SK-N-SH (cell line): ENCODE results near the gene PRXL2B. TPM values are rescaled to one million over a fixed set of nuclear protein-coding genes. Genes with fewer than 3 reads are reported as not detected.

Experiments used
- CTCF ChIA-PET: fragments of 300-600, 350-600 bp; formaldehyde crosslinking; extraction: SDS; loops from one replicate; lab custom pipeline; 2021; lab: Yijun Ruan, JAX
- POLR2A ChIA-PET: fragments of 350-600 bp; sonication (Branson Sonifier 250); formaldehyde crosslinking; extraction: SDS; loops from one replicate; lab custom pipeline; 2020; ENCODE audit warnings: antibody characterized with exemption, inconsistent platforms; lab: Yijun Ruan, JAX
- DNase-seq: peaks from one replicate; pipeline ENCODE4 v3.0.0; 2012
- H2AFZ ChIP-seq: fragments of 200-600 bp; sonication (generic); 2 replicates; pipeline ENCODE4 v1.8.1; 2016; ENCODE audit warnings: antibody characterized with exemption, mild to moderate bottlenecking, low read depth
- H3F3A ChIP-seq: fragments of 200-600 bp; sonication (generic); replicated peaks from 2 replicates; pipeline ENCODE3; 2016; ENCODE audit warnings: antibody characterized with exemption, mild to moderate bottlenecking; ENCODE audit not compliant: insufficient read depth
- H3K27ac ChIP-seq, 2 experiments: fragments of 200-500 bp in 1 of 2; fragments of 200-600 bp in 1 of 2; sonication (Bioruptor generic) in 1 of 2; sonication (generic), shearing (Covaris generic) in 1 of 2; 2 replicates each; pipeline versions ENCODE4 v1.5.1 to v1.6.1; 2014 to 2016; ENCODE audit warnings: low read depth in 2 of 2, inconsistent platforms in 1 of 2, low read length in 1 of 2, mild to moderate bottlenecking in 1 of 2, mixed read lengths in 1 of 2
- H3K27me3 ChIP-seq: fragments of 200-600 bp; sonication (generic), shearing (Covaris generic); 2 replicates; pipeline ENCODE4 v1.6.1; 2016; ENCODE audit warnings: mixed run types; ENCODE audit not compliant: insufficient read depth
- H3K36me3 ChIP-seq, 2 experiments: fragments of 200-500 bp in 1 of 2; fragments of 200-600 bp in 1 of 2; sonication (Bioruptor generic) in 1 of 2; sonication (generic) in 1 of 2; replicated peaks in 1 of 2; 2 replicates each; pipeline versions ENCODE3 to v1.5.1; 2014 to 2016; ENCODE audit warnings: low read length in 1 of 2, mild to moderate bottlenecking in 1 of 2; ENCODE audit not compliant: insufficient read depth in 2 of 2, control insufficient read depth in 1 of 2
- H3K4me1 ChIP-seq, 2 experiments: fragments of 200-500 bp in 1 of 2; fragments of 200-600 bp in 1 of 2; sonication (Bioruptor generic) in 1 of 2; sonication (generic), shearing (Covaris generic) in 1 of 2; 2 replicates each; pipeline versions ENCODE4 v1.5.1 to v1.6.1; 2014 to 2016; ENCODE audit warnings: low read depth in 1 of 2, low read length in 1 of 2, mixed run types in 1 of 2; ENCODE audit not compliant: insufficient read depth in 2 of 2, control insufficient read depth in 1 of 2
- H3K4me2 ChIP-seq: fragments of 200-600 bp; sonication (generic), shearing (Covaris generic); 2 replicates; pipeline ENCODE4 v1.6.1; 2017; ENCODE audit warnings: mixed run types
- H3K4me3 ChIP-seq, 2 experiments: fragments of 200-500 bp in 1 of 2; fragments of 200-600 bp in 1 of 2; sonication (Bioruptor generic) in 1 of 2; sonication (generic), shearing (Covaris generic) in 1 of 2; 2 replicates each; pipeline versions ENCODE4 v1.5.1 to v1.8.1; 2014 to 2016; ENCODE audit warnings: low read depth in 2 of 2, inconsistent platforms in 1 of 2, low read length in 1 of 2, mild to moderate bottlenecking in 1 of 2, mixed read lengths in 1 of 2, moderate library complexity in 1 of 2
- H3K79me2 ChIP-seq: fragments of 200-600 bp; sonication (generic); 2 replicates; pipeline ENCODE4 v1.8.1; 2017; ENCODE audit warnings: mild to moderate bottlenecking; ENCODE audit not compliant: insufficient read depth
- H3K9ac ChIP-seq: fragments of 200-600 bp; sonication (generic); 2 replicates; pipeline ENCODE4 v1.6.1; 2017; ENCODE audit warnings: mixed run types
- H3K9me2 ChIP-seq: fragments of 200-600 bp; sonication (generic); 2 replicates; pipeline ENCODE4 v1.6.1; 2017; ENCODE audit warnings: mixed run types
- H3K9me3 ChIP-seq: fragments of 200-600 bp; sonication (generic); 2 replicates; pipeline ENCODE4 v1.6.1; 2017; ENCODE audit warnings: mixed run types, mild to moderate bottlenecking, moderate library complexity
- H4K20me1 ChIP-seq: fragments of 200-600 bp; sonication (generic); 2 replicates; pipeline ENCODE4 v1.6.1; 2017; ENCODE audit warnings: mild to moderate bottlenecking, mixed run types; ENCODE audit not compliant: insufficient read depth
- ELF1 ChIP-seq: IDR thresholded peaks from 2 replicates; pipeline ENCODE4 v1.4.0; 2012
- EP300 ChIP-seq, 2 experiments: IDR thresholded peaks; 2 replicates each; pipeline versions ENCODE4 v1.4.0 to v1.6.1; 2012; ENCODE audit warnings: borderline replicate concordance in 1 of 2, low read depth in 1 of 2, low read length in 1 of 2
- FOSL2 ChIP-seq: IDR thresholded peaks from 2 replicates; pipeline ENCODE4 v1.4.0; 2012; ENCODE audit warnings: low read depth, mild to moderate bottlenecking, moderate library complexity, borderline replicate concordance
- FOXM1 ChIP-seq: IDR thresholded peaks from 2 replicates; pipeline ENCODE4 v1.4.0; 2012; ENCODE audit warnings: low read depth, mild to moderate bottlenecking
- JUND ChIP-seq: IDR thresholded peaks from 2 replicates; pipeline ENCODE4 v1.4.0; 2012
- MEF2A ChIP-seq: IDR thresholded peaks from 2 replicates; pipeline ENCODE4 v1.4.0; 2012; ENCODE audit warnings: low read depth, borderline replicate concordance
- NRF1 ChIP-seq: IDR thresholded peaks from 2 replicates; pipeline ENCODE4 v1.6.1; 2012; ENCODE audit warnings: low read depth, mild to moderate bottlenecking, low read length
- PBX3 ChIP-seq: IDR thresholded peaks from 2 replicates; pipeline ENCODE4; 2012
- RCOR1 ChIP-seq: fragments of 150-350 bp; IDR thresholded peaks from 2 replicates; pipeline ENCODE4 v1.6.1; 2017; ENCODE audit warnings: antibody characterized with exemption, low read length
- REST ChIP-seq: IDR thresholded peaks from 2 replicates; pipeline ENCODE4 v1.6.1; 2012; ENCODE audit warnings: mild to moderate bottlenecking, low read depth, low read length, moderate library complexity
- SIN3A ChIP-seq: IDR thresholded peaks from 2 replicates; pipeline ENCODE4 v1.6.1; 2012; ENCODE audit warnings: low read depth, mild to moderate bottlenecking, low read length, moderate library complexity, borderline replicate concordance
- SMC3 ChIP-seq: IDR thresholded peaks from 2 replicates; pipeline ENCODE4 v1.6.1; 2012; ENCODE audit warnings: low read depth, low read length, improper control_type of control experiment
- TAF1 ChIP-seq: IDR thresholded peaks from 2 replicates; pipeline ENCODE4 v1.6.1; 2012; ENCODE audit warnings: low read depth, mild to moderate bottlenecking, low read length, moderate library complexity, borderline replicate concordance
- USF1 ChIP-seq: IDR thresholded peaks from 2 replicates; pipeline ENCODE4 v1.4.0; 2012; ENCODE audit warnings: low read depth, borderline replicate concordance
- USF2 ChIP-seq: fragments of 150-350 bp; IDR thresholded peaks from 2 replicates; pipeline ENCODE4 v1.6.1; 2017; ENCODE audit warnings: antibody characterized with exemption, low read length, low read depth, borderline replicate concordance
- WGBS: methylation state at CpG from one replicate; pipeline ENCODE4 v1.1.6; 2017; ENCODE audit warnings: low lambda C conversion rate; 5-methylcytosine and 5-hydroxymethylcytosine counted together
- polyA plus RNA-seq, 3 experiments: library from polyadenylated mRNA; depleted of rRNA; stranded (reverse); fragments of >200 nt; gene quantifications; 2 replicates each; pipeline ENCODE4 v1.2.3, GENCODE V29; 2012

Gene PRXL2B
- polyA plus RNA-seq, 1 of the 3 experiments (the other 2 are of a cell fraction) = 33.7 TPM

GRCh38 chr1:2582391-2582790, 4.2 kb upstream of the PRXL2B start (continued):
- TF ChIP-seq USF2 = no peak

- TF ChIP-seq ELF1 = no peak
- no peak for TF ChIP-seq SIN3A
- no peak for TF ChIP-seq SMC3
- no peak for TF ChIP-seq RCOR1
- TF ChIP-seq NRF1 = no peak
- no peak for TF ChIP-seq JUND
- TF ChIP-seq PBX3 = no peak
- TF ChIP-seq FOSL2 = no peak
- TF ChIP-seq MEF2A = no peak
- TF ChIP-seq TAF1 = no peak
- no peak for TF ChIP-seq FOXM1
- no peak for TF ChIP-seq EP300 (IDR thresholded peaks at IDR 0.05; ENCODE audit: borderline replicate concordance in 1 of 2, low read depth in 1 of 2, low read length in 1 of 2)
- TF ChIP-seq USF1 = no peak
- no peak for TF ChIP-seq REST
- WGBS = 42% methylated on average over 3 of the region's 5 CpGs
- no peak overlapping the region for H3K4me2 ChIP-seq
- CTCF ChIA-PET = interaction anchor here (2.8 kb wide), 1 partner anchor 123 kb away, joined by 8 read pairs; no protein-coding TSS in a partner anchor
- H3K9me2 ChIP-seq = no peaks in the 10 kb centered on the region
- H3K27me3 ChIP-seq = no peaks in the 10 kb centered on the region
- H3K79me2 ChIP-seq = peaks cover 6% of the 10 kb centered on the region; the same call in 1 of the 2 replicates
- H4K20me1 ChIP-seq = no peaks in the 10 kb centered on the region
- H3K36me3 ChIP-seq = no peaks in the 10 kb centered on the region
- no peak overlapping the region for H3K4me3 ChIP-seq
- no peak overlapping the region for H3K9ac ChIP-seq
- POLR2A ChIA-PET = no interaction called here
- no peak overlapping the region for H2AFZ ChIP-seq
- no peak overlapping the region for H3K27ac ChIP-seq
- peaks cover 6% of the 10 kb centered on the region for H3F3A ChIP-seq
- no peaks in the 10 kb centered on the region for H3K9me3 ChIP-seq
- H3K4me1 ChIP-seq = peaks cover 0 to 28% of the 10 kb centered on the region in 2 experiments; a peak in 1 of 4 replicates
- DNase-seq = no peak
Observed at GRCh38 chr1:2583331-2583791, 3.2 kb upstream of the PRXL2B start.
